Keratinocyte (primary cell): ENCODE results near the gene ULK4. TPM values are rescaled to one million over a fixed set of nuclear protein-coding genes. Genes with fewer than 3 reads are reported as not detected.

Experiments used
- DNase-seq: peaks from one replicate; pipeline ENCODE4 v3.0.0-alpha.2; 2011; ENCODE audit warnings: low read depth, missing footprints, low spot score
- FAIRE-seq: peaks from 2 replicates; lab custom pipeline; 2011; peaks lifted over from hg19 to GRCh38; lab: Jason Lieb, UNC
- H2AFZ ChIP-seq: 2 replicates; pipeline ENCODE4 v1.6.0; 2012; ENCODE audit warnings: low read length, control low read depth, inconsistent platforms; ENCODE audit not compliant: control insufficient read depth
- H3K27ac ChIP-seq: 2 replicates; pipeline ENCODE4 v1.5.1; 2011; ENCODE audit warnings: low read length; ENCODE audit not compliant: control insufficient read depth, insufficient read depth
- H3K27me3 ChIP-seq: 3 replicates; pipeline ENCODE4 v1.6.0; 2011; ENCODE audit warnings: low read length; ENCODE audit not compliant: control insufficient read depth, insufficient read depth; ENCODE audit errors: extremely low read depth
- H3K36me3 ChIP-seq, 2 experiments: 2 replicates in 1 of 2; 3 replicates in 1 of 2; pipeline ENCODE4 v1.5.1; 2011; ENCODE audit warnings: low read length in 2 of 2, mild to moderate bottlenecking in 1 of 2; ENCODE audit not compliant: control insufficient read depth in 2 of 2, insufficient read depth in 2 of 2; ENCODE audit errors: extremely low read depth in 1 of 2
- H3K4me1 ChIP-seq: 3 replicates; pipeline ENCODE4 v1.5.1; 2011; ENCODE audit warnings: low read length; ENCODE audit not compliant: control insufficient read depth, insufficient read depth; ENCODE audit errors: extremely low read depth
- H3K4me2 ChIP-seq: 3 replicates; pipeline ENCODE4 v1.6.0; 2011; ENCODE audit warnings: low read depth, low read length; ENCODE audit not compliant: control insufficient read depth, insufficient read depth; ENCODE audit errors: extremely low read depth
- H3K4me3 ChIP-seq, 3 experiments: fragments of 200-600 bp in 1 of 3; sonication (generic) in 1 of 3; 2 replicates in 2 of 3; 3 replicates in 1 of 3; pipeline ENCODE4 v1.5.1; 2011 to 2016; ENCODE audit warnings: low read length in 3 of 3, mild to moderate bottlenecking in 3 of 3, control low read depth in 2 of 3, inconsistent platforms in 1 of 3, low read depth in 1 of 3, mixed read lengths in 1 of 3, mixed run types in 1 of 3, moderate library complexity in 1 of 3; ENCODE audit not compliant: control insufficient read depth in 2 of 3, insufficient read depth in 2 of 3; ENCODE audit errors: extremely low read depth in 1 of 3
- H3K79me2 ChIP-seq: 2 replicates; pipeline ENCODE4 v1.6.0; 2012; ENCODE audit warnings: low read length; ENCODE audit not compliant: control insufficient read depth, insufficient read depth
- H3K9ac ChIP-seq: 3 replicates; pipeline ENCODE4 v1.6.0; 2011; ENCODE audit warnings: low read length; ENCODE audit not compliant: control insufficient read depth, insufficient read depth; ENCODE audit errors: extremely low read depth
- H3K9me1 ChIP-seq: 3 replicates; pipeline ENCODE4 v1.6.0; 2011; ENCODE audit warnings: low read length; ENCODE audit not compliant: control insufficient read depth, insufficient read depth; ENCODE audit errors: extremely low read depth
- H3K9me3 ChIP-seq: 2 replicates; pipeline ENCODE4 v1.5.1; 2012; ENCODE audit warnings: low read depth, low read length; ENCODE audit not compliant: control insufficient read depth
- H4K20me1 ChIP-seq: 3 replicates; pipeline ENCODE4 v1.6.0; 2011; ENCODE audit warnings: low read length; ENCODE audit not compliant: control insufficient read depth, insufficient read depth; ENCODE audit errors: extremely low read depth
- CTCF ChIP-seq, 3 experiments: IDR thresholded peaks in 1 of 3; conservative IDR thresholded peaks in 1 of 3; optimal IDR thresholded peaks in 1 of 3; 2 replicates in 2 of 3; 3 replicates in 1 of 3; pipeline versions ENCODE3 to v1.5.1; 2011; ENCODE audit warnings: low read length in 3 of 3, mild to moderate bottlenecking in 3 of 3, moderate library complexity in 2 of 3, control low read depth in 1 of 3, inconsistent platforms in 1 of 3; ENCODE audit not compliant: insufficient read depth in 2 of 3; ENCODE audit errors: extremely low read depth in 1 of 3
- EZH2 ChIP-seq: IDR thresholded peaks from one replicate; pipeline ENCODE4 v1.6.1; 2012; ENCODE audit warnings: inconsistent platforms, mild to moderate bottlenecking, low read length, moderate library complexity
- dilution Hi-C: fragments of 300-500 bp; cut with MboI; formaldehyde crosslinking; loops from one replicate; pipeline ENCODE4 v1.7.0; 2020; ENCODE audit warnings: low sequenced_read_pairs; ENCODE audit not compliant: extremely low pct_ligation_motif_present
- polyA plus RNA-seq, 5 experiments: library from polyadenylated mRNA; depleted of rRNA in 3 of 5; stranded (reverse) in 3 of 5; stranded (forward) in 1 of 5; unstranded in 1 of 5; fragments of >200 nt; gene quantifications; 1 replicate in 1 of 5; 2 replicates in 3 of 5; 3 replicates in 1 of 5; pipeline versions ENCODE4 v1.2.1 to v1.2.3, GENCODE V29; 2011 to 2012; ENCODE audit warnings: missing spikeins in 2 of 5, low read depth in 1 of 5, low replicate concordance in 1 of 5

The ULK4 gene
- polyA plus RNA-seq, 1 donor (not counting 4 experiments of a cell fraction or from before 2014, with no cell fraction given) = 6.1 TPM

GRCh38 chr3:41526995-41527573, 434.8 kb downstream of the ULK4 start:
- H3K4me1 ChIP-seq = no peaks in the 10 kb centered on the region
- no peaks in the 10 kb centered on the region for H3K36me3 ChIP-seq
- H3K4me3 ChIP-seq = no peak overlapping the region
- no peaks in the 10 kb centered on the region for H4K20me1 ChIP-seq
- H3K9me1 ChIP-seq = no peaks in the 10 kb centered on the region
- no peak overlapping the region for H2AFZ ChIP-seq
- FAIRE-seq (no peak), DNase-seq (no peak)
- no peaks in the 10 kb centered on the region for H3K9me3 ChIP-seq
- TF ChIP-seq CTCF (optimal IDR thresholded peaks at IDR 0.05 in 1 of 3, IDR thresholded peaks at IDR 0.05 in 1 of 3, conservative IDR thresholded peaks at IDR 0.05 in 1 of 3; ENCODE audit: extremely low read depth in 1 of 3, insufficient read depth in 2 of 3, low read length in 3 of 3) (no peak), EZH2 (no peak)
- no peak overlapping the region for H3K4me2 ChIP-seq
- H3K27me3 ChIP-seq = no peaks in the 10 kb centered on the region
- no peak overlapping the region for H3K9ac ChIP-seq
- dilution Hi-C loops = no loop called here
- H3K79me2 ChIP-seq = no peaks in the 10 kb centered on the region
- H3K27ac ChIP-seq = no peak overlapping the region

GRCh38 chr3:41525303-41526064, 436.4 kb downstream of the ULK4 start:
- H3K79me2 ChIP-seq = no peaks in the 10 kb centered on the region
- DNase-seq (no peak), FAIRE-seq (no peak)
- H4K20me1 ChIP-seq = no peaks in the 10 kb centered on the region
- H3K4me1 ChIP-seq = no peaks in the 10 kb centered on the region
- no peak overlapping the region for H3K4me3 ChIP-seq
- H3K36me3 ChIP-seq = no peaks in the 10 kb centered on the region
- H3K4me2 ChIP-seq = no peak overlapping the region
- H3K9me1 ChIP-seq = no peaks in the 10 kb centered on the region
- no peak overlapping the region for H3K27ac ChIP-seq
- TF ChIP-seq EZH2 (no peak), CTCF (optimal IDR thresholded peaks at IDR 0.05 in 1 of 3, IDR thresholded peaks at IDR 0.05 in 1 of 3, conservative IDR thresholded peaks at IDR 0.05 in 1 of 3; ENCODE audit: extremely low read depth in 1 of 3, insufficient read depth in 2 of 3, low read length in 3 of 3) (no peak)
- dilution Hi-C loops = no loop called here
- H3K9me3 ChIP-seq = no peaks in the 10 kb centered on the region
- H2AFZ ChIP-seq = no peak overlapping the region
- H3K9ac ChIP-seq = no peak overlapping the region
- no peaks in the 10 kb centered on the region for H3K27me3 ChIP-seq
